PC-9 (cell line): ENCODE measurements around the gene STX16.

Experiments used
- CTCF ChIP-seq: fragments of 200-600 bp; sonication (generic); conservative IDR thresholded peaks from 2 replicates; pipeline ENCODE4 v1.6.1; 2017; ENCODE audit warnings: mixed run types, antibody characterized with exemption, mild to moderate bottlenecking, moderate library complexity
- EZH2 ChIP-seq: fragments of 200-600 bp; sonication (generic); IDR thresholded peaks from 2 replicates; pipeline ENCODE4 v1.8.0; 2017; ENCODE audit warnings: antibody characterized with exemption, low read depth

DNA sequence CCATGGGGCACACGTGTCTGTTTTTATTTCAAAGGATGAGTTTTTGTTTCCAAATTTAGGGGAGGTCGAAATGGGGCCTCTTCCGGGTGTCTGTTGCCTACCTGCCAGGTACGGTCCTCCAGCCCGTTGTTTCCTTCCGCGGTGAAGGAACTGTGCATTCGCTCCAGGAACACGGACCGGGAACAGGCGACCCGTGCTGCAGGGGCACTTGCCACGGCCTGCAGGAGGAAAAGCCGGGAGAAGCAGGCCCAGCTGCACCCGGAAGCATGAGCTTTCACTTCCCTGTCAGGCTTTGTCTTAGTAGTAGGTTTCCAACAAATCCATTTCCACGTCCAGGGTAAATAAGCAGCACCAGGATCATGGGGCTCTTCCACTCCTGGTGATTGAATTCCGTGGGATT lies 24.6 kb downstream of the STX16 start:
- TF ChIP-seq CTCF = no peak
- TF ChIP-seq EZH2 = no peak
